Posterior vena cava (tissue), 2 donors: ENCODE data around the gene KRT13. TPM values are rescaled to one million over a fixed set of nuclear protein-coding genes. Genes with fewer than 3 reads are reported as not detected.

Experiments
- DNase-seq: peaks from one replicate; pipeline ENCODE4 v3.0.0-alpha.2; 2020; ENCODE audit warnings: low spot score
- intact Hi-C, 2 donors: fragments of 100-400 bp; cut with DNase I; formaldehyde crosslinking; loops; one replicate each; pipeline versions ENCODE4 v1.14.1 to v1.14.2; 2022 to 2023
- long read RNA-seq, 2 donors: library from polyadenylated mRNA; unstranded; transcript quantifications; one replicate each; pipeline ENCODE4 v2.0.0, GENCODE V29; 2020 to 2021
- total RNA-seq, 2 donors: library from RNA; stranded (reverse); fragmentation: NEBNext Ultra II Directional; extraction: Animal tissue kit (Norgen Biotek cat#: 25700); gene quantifications; one replicate each; pipeline ENCODE4 v1.2.1, GENCODE V29; 2021
- donor health status: DM: yes; HTN: yes; CAD: no.
- donor health status: DM: yes; HTN: yes; CAD: no.

KRT13 gene
- not detected for total RNA-seq
- long read RNA-seq, donor 1: 0 reads
- long read RNA-seq, donor 2: 0 reads

DNA sequence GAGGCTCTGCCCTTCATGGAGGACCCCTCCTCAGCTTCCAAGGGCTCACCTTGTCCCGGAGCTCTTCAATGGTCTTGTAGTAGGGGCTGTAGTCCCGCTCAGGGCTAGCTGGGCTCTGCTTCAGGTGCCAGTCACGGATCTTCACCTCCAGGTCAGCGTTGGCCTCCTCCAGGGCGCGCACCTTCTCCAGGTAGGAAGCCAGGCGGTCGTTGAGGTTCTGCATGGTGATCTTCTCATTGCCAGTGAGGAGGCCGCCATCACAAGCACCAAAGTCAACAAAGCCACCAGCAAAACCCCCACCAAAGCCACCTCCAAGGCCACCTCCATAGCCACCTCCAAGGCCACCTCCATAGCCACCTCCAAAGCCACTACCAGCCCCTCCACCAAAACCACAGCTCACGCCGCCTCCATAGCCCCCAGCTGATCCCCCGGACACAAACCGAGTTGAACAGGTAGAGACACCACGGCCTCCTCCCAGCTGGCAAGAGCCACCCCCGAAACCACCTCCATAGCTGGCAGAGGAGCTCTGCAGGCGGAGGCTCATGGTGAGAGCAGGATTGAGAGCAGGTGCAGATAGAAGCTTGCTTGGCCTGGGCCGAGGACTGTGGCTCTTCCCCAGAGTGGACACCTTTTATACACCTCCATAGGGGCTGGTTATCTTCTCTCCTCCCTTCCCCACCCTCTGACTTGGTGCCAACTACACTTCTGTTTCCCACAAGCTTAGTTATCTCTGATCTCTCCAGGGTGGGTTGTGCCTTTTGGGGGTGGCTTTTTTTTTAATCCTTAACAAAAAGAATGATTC lies at the start of gene KRT13:
KRT13 (minus strand) TSS at position 606 of the 802 bp plus-strand sequence; CDS start at position 544, 62 bp downstream.
- no peak for DNase-seq
- intact Hi-C loops: no loop called here

DNA sequence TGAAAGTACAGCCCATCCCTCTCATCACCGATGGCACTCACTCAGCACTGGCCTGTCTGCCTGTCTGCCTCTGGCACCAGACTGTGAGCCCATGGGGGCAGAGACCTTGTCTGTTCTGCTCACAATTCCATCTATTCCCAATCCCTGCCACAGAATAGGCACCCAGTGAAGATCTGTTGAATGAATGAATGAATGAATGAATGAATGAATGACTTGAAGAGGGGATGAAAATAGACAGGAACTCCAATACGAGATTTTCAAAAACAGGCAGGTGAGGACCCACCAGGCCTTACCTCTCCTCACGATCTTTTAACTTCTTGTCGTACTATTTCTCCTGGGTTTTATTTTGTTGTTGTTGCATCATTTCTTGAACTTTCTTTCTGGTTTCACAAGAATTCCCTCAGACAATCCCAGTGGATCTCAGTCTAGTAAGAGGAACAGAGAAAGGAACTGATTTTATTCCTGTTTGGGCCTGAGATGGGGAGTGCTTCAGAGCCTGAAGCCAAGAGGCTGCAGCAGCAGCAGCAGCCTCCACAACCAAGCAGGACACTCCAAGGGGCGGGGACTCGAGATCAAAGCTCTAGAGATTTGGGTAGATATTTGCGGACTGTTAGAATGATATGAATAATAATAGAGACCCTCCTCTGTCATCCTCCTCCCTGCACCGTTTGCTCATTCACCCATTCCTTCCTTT lies 48.7 kb upstream of the KRT13 start:
- intact Hi-C loops: loop anchor here in 1 of 2 donors (5.0 kb wide), 1 partner anchor 93 kb away; no protein-coding TSS in a partner anchor
- peak; percentile 55 for DNase-seq

DNA sequence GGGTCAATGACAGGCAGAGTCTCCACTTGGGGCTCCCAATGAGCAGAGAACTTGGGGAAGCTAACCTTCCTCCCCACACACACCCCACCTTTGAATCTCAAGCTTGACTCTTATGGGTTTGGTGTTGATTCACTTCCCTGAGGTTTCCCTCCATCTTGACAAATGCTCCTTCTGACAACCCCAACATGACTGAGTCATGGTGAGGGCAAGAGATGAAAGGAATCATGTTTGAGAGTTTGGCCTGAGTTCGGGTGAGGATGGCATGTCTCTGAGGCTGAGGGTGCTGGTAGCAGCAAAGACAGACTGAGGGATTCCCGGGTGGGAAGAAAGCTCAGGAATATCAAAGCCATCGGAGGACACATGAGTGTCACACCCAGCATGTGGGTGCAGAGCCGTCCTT lies 47.8 kb upstream of the KRT13 start:
- intact Hi-C loops: loop anchor here in 1 of 2 donors (5.0 kb wide), 1 partner anchor 94 kb away; no protein-coding TSS in a partner anchor
- DNase-seq: peak; percentile 22

DNA sequence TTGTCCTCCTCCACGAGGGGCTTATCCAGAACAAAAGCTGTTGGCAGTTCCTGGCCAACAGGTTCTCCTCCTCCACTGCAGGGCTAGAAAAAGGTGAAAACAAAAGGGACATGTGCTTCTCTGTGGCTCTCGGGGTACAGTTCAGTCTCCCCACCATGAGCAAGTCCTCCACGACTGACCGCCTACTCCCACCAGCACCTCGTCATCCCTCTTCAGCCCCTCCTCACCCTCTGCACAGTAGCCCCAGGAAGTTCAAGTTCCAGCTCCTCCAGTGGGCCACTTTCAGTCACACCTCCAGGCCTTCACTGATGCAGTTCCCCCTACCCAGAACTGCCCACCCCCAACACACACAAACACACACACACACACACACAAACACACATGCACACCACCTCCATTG lies 47.0 kb upstream of the KRT13 start:
- intact Hi-C loops: loop anchor here in 1 of 2 donors (5.0 kb wide), 1 partner anchor 95 kb away; no protein-coding TSS in a partner anchor

DNA sequence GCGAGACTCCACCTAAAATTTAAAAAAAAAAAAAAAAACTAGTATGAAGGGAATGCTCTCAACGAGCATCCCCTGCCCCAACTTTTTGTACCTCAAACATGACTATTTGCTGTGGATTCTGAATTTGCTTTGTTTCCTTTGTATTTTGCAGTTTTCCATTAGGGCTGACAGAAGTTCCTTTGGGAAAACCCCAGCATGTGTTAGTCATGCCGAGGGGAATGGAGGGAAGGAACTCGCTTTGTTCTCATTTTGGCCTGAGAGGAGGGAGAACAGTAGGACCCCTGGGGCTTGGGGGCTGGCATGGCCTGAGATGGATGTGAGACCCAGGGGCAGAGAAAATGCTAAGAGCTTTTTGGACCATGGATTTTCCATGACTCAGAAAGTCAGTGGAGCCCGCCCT lies 46.0 kb upstream of the KRT13 start:
- intact Hi-C loops: loop anchor here in 1 of 2 donors (5.0 kb wide), 1 partner anchor 96 kb away; no protein-coding TSS in a partner anchor
- DNase-seq: peak; percentile 47

More for the DNA sequence above, 47.0 kb upstream of the KRT13 start:
- DNase-seq: peak; percentile 48

DNA sequence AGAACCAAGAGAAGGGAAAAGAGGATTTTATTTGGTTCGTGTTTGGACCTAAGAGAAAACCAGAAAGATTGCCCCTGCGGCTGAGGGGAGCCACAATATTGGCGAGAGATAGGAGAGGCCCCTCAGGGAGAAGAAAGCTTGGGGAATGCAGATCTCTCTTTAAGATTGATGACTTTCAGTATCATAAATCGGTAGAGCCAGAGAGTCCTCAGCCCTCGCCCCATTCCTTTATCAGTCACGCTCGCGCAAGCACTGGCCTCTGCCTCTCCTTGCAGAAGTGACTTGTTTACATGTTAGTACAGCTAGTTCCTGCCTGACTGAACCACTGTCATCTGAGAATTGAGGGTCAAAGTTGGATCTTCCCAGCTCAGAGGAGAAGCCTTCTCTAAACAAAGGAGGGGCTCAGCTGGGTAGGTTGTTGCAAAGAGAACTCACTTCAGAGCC lies 44.2 kb upstream of the KRT13 start:
- intact Hi-C loops: loop anchor here (5.0 to 10.0 kb wide), 3 partner anchors 95 to 642 kb away; no protein-coding TSS in a partner anchor
- peak; percentile 17 for DNase-seq

DNA sequence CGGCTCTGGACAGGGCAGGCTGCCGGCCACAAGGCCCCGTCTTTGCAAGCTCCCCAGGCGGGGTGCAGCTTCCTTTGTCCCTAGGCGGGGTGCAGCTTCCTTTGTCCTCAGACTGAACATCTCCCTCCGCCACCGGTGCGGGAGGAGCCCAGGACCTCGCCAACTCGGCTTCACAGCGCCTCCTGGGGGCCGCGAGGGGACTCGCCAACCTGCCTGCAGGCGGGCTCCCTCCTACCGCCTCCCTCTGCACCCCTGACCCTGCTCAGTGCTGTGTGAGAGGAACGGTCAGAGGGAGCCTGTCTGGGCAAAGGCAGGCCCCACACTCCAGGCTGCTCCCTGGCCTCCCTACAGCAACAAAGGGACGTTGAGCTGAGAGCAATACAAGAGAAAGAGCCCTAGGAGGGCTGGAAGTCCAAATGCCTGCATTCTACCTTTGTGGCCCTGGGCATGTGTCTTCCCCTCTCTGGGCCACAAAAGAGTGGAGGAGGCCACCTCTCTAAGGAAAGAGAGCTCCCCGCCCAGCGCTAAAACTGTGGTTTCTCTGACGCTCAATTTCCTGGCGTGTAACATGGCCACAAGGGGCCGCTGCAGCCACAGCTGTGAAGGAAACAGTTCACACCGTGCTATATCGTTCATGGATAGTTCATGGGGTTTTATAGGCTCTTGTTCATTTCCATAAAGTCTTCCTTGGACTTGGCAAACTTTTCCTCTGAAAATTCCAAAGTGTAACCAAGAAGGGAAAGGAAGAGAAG lies 43.6 kb upstream of the KRT13 start:
- peak; percentile 96 for DNase-seq
- intact Hi-C loops: loop anchor here (5.0 to 10.0 kb wide), 2 partner anchors 96 to 642 kb away; no protein-coding TSS in a partner anchor

DNA sequence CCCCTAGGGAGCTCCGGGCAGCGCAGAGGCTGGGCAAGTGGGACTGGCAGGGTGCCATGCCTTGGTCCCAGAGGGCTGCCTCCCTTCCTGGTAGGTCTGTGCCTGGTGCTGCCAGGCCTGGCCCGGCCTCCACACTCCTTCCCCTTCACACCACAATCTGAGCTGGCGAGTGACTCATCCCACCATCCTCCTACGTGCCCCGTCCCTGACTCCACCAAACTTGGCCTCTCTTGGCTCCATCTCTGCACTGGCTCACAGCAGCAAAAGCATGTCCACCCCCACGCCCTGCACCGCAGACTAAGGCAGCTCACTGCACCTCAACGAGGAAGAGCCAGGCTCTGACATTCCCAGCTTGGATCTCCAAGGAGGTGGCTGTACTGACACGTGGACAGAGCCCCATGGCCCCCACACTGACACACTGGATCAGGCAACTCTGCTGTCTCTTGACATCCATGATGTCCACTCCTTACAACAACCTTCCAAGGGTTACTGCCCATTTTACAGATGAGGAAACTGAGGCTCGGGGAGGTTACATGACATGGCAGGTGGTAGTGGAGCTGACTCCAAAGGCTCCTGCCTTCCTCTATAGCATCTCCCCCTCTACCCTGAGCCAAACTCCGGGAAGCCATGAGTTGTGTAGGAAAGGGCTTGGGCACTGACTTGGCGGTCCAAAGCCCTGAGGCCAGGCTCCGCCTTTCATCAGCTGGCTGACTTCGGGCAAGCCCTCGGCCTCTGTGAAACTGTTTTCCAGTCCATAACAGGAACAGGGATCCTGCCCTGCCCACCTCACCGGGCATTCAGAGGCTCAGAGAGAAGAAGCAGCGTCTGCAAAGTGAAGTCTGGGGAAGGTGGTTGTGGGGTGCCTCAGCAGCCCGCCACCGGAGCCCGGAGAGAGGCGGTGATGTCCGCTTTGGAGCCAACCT lies 42.8 kb upstream of the KRT13 start:
- DNase-seq: peak; percentile 91
- intact Hi-C loops: loop anchor here (5.0 to 10.0 kb wide), 2 partner anchors 97 to 641 kb away; no protein-coding TSS in a partner anchor

DNA sequence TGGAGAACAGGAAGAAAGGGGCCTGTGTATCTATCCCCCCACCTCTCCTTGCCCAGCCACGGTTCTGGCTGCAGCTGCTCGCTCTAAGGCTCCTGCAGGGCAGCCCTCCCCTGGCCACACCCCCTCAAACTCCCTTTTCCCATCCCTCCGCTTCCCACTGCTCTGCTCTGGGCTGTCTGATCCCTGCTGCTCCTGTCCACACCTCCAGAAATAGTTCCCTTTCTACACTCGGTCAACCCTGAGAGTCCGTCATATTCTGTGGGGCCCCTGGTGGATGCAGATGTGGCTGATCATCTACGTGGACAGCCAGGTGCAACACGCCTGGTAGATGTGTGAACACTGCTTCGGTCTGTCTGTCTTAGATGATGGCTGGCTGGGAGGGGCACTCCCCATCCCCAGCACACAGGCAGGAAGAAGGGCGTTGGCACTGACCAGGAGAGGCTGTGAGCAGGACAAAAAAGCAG lies 42.0 kb upstream of the KRT13 start:
- intact Hi-C loops: loop anchor here (5.0 to 10.0 kb wide), 2 partner anchors 97 to 640 kb away; no protein-coding TSS in a partner anchor
- peak; percentile 73 for DNase-seq

DNA sequence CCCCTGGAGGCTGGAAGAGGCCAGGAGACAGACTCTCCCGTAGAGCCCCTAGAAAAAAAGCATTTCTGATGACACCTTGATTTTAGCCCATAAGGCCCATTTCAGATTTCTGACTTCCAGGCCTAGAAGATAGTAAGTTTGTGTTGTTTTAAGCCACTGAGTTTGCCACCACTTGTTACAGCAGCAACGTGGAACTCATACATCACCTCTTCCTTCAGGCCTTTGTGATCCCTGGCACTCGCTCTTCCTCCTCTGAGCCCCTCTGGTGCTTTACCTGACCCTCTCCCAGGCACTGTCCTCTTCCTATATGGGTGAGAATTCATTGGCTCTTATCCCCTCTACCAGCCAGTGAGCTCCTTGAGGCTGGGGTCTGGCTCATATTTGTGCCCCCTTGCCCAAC lies 41.4 kb upstream of the KRT13 start:
- intact Hi-C loops: loop anchor here (5.0 to 10.0 kb wide), 2 partner anchors 98 to 640 kb away; no protein-coding TSS in a partner anchor
- peak; percentile 15 for DNase-seq

DNA sequence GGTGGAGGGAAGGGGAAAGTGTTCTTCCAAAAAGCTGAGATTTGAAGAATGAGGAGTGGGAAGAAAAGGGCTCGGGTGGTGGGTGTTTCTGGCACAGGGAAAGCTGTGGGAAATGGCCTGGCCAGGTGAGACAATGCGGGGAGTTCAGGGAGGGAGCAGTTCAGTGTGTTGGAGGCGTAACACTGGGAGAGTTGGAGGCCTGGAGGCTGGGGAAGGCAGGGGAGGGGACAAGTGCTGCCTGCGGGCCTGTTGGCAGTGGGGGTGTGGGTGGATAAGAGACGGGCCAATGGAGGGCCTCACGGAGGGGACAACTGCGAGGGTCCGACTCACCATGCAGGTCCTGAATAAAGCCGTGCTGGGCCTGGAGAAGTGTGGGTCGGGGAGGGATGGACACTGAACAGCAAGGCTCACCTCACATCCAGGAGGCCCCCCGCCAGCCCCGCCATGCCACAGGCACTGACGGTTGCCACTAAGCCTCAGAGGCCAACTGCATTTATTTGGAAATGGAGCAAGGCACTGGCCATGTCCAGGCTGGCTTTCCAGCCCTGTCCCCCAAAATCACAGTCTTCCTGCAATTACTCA lies 40.5 kb upstream of the KRT13 start:
- intact Hi-C loops: loop anchor here (5.0 to 10.0 kb wide), 2 partner anchors 99 to 639 kb away; no protein-coding TSS in a partner anchor

DNA sequence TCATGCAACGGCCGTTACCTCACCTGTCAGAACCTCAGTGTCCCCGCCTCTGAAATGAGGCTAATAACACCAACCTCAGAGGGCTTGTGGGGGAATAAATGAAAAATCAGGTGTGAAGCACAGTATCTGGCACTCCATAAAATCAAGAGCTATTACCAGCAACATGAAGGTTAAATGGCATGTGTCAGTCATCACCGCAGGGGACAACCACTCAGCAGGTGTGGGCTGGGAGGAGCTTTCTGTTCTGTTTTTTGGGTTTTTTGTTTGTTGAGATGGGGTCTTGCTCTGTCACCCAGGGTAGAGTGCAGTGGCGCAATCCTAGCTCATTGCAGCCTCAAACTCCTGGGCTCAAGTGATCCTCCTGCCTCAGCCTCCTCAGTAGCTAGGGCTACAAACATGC lies 39.5 kb upstream of the KRT13 start:
- intact Hi-C loops: loop anchor here (5.0 to 10.0 kb wide), 2 partner anchors 100 to 638 kb away; no protein-coding TSS in a partner anchor

More for the DNA sequence above, 40.5 kb upstream of the KRT13 start:
- peak; percentile 72 for DNase-seq

DNA sequence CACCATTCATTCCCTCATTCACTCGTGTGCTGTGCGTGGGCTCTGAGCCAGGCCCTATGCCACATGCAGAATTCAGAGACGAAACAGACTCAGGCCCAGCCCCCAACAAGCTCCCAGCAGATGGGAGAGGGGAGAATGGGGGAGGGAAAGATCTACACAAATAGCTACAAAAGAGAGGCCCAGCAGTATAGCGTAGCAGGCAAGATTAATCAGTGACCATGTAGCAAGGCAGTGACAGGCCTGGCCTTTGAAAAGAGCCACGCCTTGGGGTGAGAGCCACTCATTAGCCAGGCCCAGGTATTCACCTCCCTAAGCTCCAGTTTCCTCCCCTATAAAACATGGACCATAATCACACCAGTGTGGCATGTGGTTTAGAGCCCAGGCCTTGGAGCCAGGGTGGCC lies 39.1 kb upstream of the KRT13 start:
- peak; percentile 40 for DNase-seq
- intact Hi-C loops: loop anchor here in 1 of 2 donors (5.0 to 10.0 kb wide), 2 partner anchors 100 to 637 kb away; no protein-coding TSS in a partner anchor

More for the DNA sequence above, 39.5 kb upstream of the KRT13 start:
- DNase-seq: peak; percentile 5

DNA sequence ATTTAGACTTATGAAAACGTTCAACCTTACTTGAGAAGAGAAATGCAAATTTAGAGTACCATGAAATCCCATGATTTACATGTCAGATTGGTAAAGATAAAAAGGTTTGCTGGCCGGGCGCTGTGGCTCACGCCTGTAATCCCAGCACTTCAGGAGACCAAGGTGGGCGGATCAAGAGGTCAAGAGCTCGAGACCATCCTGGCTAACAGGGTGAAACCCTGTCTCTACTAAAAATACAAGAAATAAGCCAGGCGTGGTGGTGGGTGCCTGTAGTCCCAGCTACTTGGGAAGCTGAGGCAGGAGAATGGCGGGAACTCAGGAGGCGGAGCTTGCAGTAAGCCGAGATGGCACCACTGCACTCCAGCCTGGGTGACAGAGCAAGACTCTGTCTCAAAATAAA lies 37.4 kb upstream of the KRT13 start:
- intact Hi-C loops: loop anchor here in 1 of 2 donors (5.0 to 10.0 kb wide), 2 partner anchors 102 to 635 kb away; no protein-coding TSS in a partner anchor
- peak; percentile 67 for DNase-seq

DNA sequence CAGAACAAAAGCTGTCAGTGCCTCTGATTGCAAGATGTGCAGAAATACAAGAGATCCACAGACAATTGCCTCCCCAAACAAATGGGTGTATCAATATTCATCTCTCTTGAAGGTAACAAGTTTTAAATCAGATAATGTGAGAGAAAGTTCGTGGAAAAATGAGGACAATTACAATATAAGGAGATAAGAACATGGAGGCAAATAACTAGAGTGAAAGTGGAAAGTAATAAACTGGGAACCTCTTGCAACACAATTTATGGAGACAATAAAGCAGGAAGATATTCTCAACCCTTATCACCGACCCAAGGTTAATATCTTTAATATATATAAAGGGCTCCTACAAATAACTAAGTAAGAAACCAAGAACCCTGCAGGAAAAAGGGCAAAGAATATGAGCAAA lies 36.9 kb upstream of the KRT13 start:
- no peak for DNase-seq
- intact Hi-C loops: loop anchor here in 1 of 2 donors (5.0 to 10.0 kb wide), 2 partner anchors 102 to 635 kb away; no protein-coding TSS in a partner anchor

DNA sequence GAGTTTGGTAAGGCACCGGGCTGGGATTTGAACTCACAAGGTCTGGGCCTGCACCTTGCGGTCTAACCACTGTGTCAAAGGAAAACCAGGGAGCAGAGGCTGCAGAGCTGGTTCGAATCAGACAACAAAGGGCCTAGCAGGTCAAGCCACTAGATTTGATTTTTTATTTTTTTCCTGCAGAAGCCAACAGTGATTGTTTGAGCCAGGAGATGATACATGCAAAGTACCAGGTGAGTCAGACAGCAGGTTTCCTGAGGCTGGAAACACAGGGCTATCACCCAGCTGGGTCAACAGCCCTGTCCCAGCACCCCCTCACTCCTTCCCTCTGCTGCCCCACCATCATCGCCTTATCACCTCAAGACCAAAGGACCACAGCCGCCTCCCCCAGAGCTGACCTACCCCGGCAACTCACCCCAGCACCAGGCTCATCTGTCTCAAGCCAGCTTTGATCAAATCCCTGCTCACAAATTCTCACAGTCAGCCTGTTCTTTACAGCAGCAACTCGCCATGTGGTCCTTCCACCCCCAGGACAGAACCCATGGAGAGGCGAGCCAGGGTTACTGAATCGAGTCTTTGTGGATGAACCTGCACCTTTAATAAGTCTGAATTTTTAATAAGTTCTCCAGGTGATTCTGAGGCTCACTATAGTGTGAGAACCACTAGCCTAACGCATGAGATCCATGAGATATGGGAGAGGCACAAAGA lies 35.7 kb upstream of the KRT13 start:
- DNase-seq: peak; percentile 25
- intact Hi-C loops: loop anchor here in 1 of 2 donors (5.0 to 10.0 kb wide), 2 partner anchors 104 to 634 kb away; no protein-coding TSS in a partner anchor
